Myometrial cell (primary cell): ENCODE results near the gene AQP9. TPM values are rescaled to one million over a fixed set of nuclear protein-coding genes. Genes with fewer than 3 reads are reported as not detected.

Experiments
- total RNA-seq: library from RNA; depleted of rRNA; stranded (reverse); fragments of >200 nt; gene quantifications from 2 replicates; pipeline ENCODE4 v1.2.3, GENCODE V29; 2015

The AQP9 gene, protein sequence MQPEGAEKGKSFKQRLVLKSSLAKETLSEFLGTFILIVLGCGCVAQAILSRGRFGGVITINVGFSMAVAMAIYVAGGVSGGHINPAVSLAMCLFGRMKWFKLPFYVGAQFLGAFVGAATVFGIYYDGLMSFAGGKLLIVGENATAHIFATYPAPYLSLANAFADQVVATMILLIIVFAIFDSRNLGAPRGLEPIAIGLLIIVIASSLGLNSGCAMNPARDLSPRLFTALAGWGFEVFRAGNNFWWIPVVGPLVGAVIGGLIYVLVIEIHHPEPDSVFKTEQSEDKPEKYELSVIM
- total RNA-seq: not detected in 2 replicates

DNA sequence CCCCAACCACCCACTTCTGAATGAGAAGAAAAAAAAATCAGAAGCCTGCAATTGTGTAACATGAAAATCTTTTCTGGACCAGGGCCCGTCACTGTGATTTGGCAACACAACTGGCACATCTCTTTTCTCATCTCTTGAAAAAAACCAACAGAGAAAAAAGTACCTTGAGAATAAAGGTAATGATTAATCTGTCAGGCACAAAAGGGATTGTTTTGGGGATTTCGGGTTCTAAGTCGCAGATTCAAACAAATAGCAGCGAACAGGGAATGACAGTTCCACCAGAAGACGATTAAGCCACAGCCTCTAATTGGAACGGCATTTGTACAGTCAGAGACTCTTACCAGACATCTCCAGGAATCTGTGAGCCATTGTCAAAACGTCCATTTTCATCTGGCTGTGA is at the start of gene AQP9:
Gene AQP9, plus strand, starts transcription at position 276 of the 400 bp plus-strand sequence. CDS start 185 bp downstream, outside the sequence.

Other genes with a start within 250 kb of the AQP9 start
- gene ALDH1A2, start 72.7 kb upstream of the AQP9 start, total RNA-seq: 1.9 and 2.6 TPM in 2 replicates